ENCODE data around the gene LPIN1. TPM values are rescaled to one million over a fixed set of nuclear protein-coding genes. Genes with fewer than 3 reads are reported as not detected.
A peak's percentile ranks its signal among the peaks of the same experiment; 100 is the strongest.

The LPIN1 gene
- total RNA-seq, 1 donor from 2014 or later: 12.1 TPM

- FAIRE-seq (no peak), DNase-seq (ENCODE audit: low read depth) (no peak)
- Histone ChIP-seq H3K36me3 (ENCODE audit: control insufficient read depth, insufficient read depth, low read length) (peaks cover 24% of the 10 kb centered on the region), H3K27me3 (ENCODE audit: control insufficient read depth, insufficient read depth, low read length) (no peaks in the 10 kb centered on the region), H3K4me3 (ENCODE audit: low read depth, low read length) (no peak overlapping the region)
- TF ChIP-seq CTCF (IDR thresholded peaks at IDR 0.05; ENCODE audit: insufficient read depth, low read length, severe bottlenecking): no peak
Measured at GRCh38 chr2:11787991-11788390, 41.6 kb downstream of the LPIN1 start.

GRCh38 chr2:11788461-11789124 lies 42.2 kb downstream of the LPIN1 start:
- peaks cover 22% of the 10 kb centered on the region for H3K36me3 ChIP-seq (ENCODE audit: control insufficient read depth, insufficient read depth, low read length)
- DNase-seq (ENCODE audit: low read depth): no peak
- FAIRE-seq: no peak

GRCh38 chr2:11789243-11789642 lies 42.8 kb downstream of the LPIN1 start:
- peaks cover 22% of the 10 kb centered on the region for H3K36me3 ChIP-seq (ENCODE audit: control insufficient read depth, insufficient read depth, low read length)

More at GRCh38 chr2:11788461-11789124, 42.2 kb downstream of the LPIN1 start:
- no peak overlapping the region for H3K4me3 ChIP-seq (ENCODE audit: low read depth, low read length)
- no peaks in the 10 kb centered on the region for H3K27me3 ChIP-seq (ENCODE audit: control insufficient read depth, insufficient read depth, low read length)
- TF ChIP-seq CTCF (IDR thresholded peaks at IDR 0.05; ENCODE audit: insufficient read depth, low read length, severe bottlenecking): no peak

GRCh38 chr2:11790228-11790627 lies 43.8 kb downstream of the LPIN1 start:
- no peak for TF ChIP-seq CTCF (IDR thresholded peaks at IDR 0.05; ENCODE audit: insufficient read depth, low read length, severe bottlenecking)
- FAIRE-seq (no peak), DNase-seq (ENCODE audit: low read depth) (no peak)
- Histone ChIP-seq H3K4me3 (ENCODE audit: low read depth, low read length) (no peak overlapping the region), H3K36me3 (ENCODE audit: control insufficient read depth, insufficient read depth, low read length) (peaks cover 22% of the 10 kb centered on the region), H3K27me3 (ENCODE audit: control insufficient read depth, insufficient read depth, low read length) (no peaks in the 10 kb centered on the region)

More at GRCh38 chr2:11789243-11789642, 42.8 kb downstream of the LPIN1 start:
- no peak for TF ChIP-seq CTCF (IDR thresholded peaks at IDR 0.05; ENCODE audit: insufficient read depth, low read length, severe bottlenecking)
- FAIRE-seq (peak; percentile 98), DNase-seq (ENCODE audit: low read depth) (no peak)
- Histone ChIP-seq H3K27me3 (ENCODE audit: control insufficient read depth, insufficient read depth, low read length) (no peaks in the 10 kb centered on the region), H3K4me3 (ENCODE audit: low read depth, low read length) (no peak overlapping the region)

GRCh38 chr2:11795590-11795989 lies 49.2 kb downstream of the LPIN1 start:
- peaks cover 15% of the 10 kb centered on the region for H3K36me3 ChIP-seq (ENCODE audit: control insufficient read depth, insufficient read depth, low read length)
- FAIRE-seq: no peak
- DNase-seq (ENCODE audit: low read depth): no peak

More at GRCh38 chr2:11795590-11795989, 49.2 kb downstream of the LPIN1 start:
- no peak overlapping the region for H3K4me3 ChIP-seq (ENCODE audit: low read depth, low read length)
- H3K27me3 ChIP-seq (ENCODE audit: control insufficient read depth, insufficient read depth, low read length): no peaks in the 10 kb centered on the region
- no peak for TF ChIP-seq CTCF (IDR thresholded peaks at IDR 0.05; ENCODE audit: insufficient read depth, low read length, severe bottlenecking)

Data from bronchial epithelial cell (primary cell).